ENCODE measurements around the gene MYCN.
"Not testable (repeated sequence)": the region's sequence is repeated elsewhere in the genome, so short reads cannot be mapped to it uniquely, and the experiment has no call there.

MYCN gene

GRCh38 chr2:15912203-15912602 is 28.1 kb upstream of the MYCN start:
- H3K79me2 ChIP-seq (ENCODE audit: insufficient read depth, low read length), result no peaks in the 10 kb centered on the region
- H3K4me3 ChIP-seq (ENCODE audit: low read depth, low read length, poor library complexity, severe bottlenecking), result no peak overlapping the region
- H3K4me1 ChIP-seq (ENCODE audit: insufficient read depth, low read length, severe bottlenecking), result no peaks in the 10 kb centered on the region
- H2AFZ ChIP-seq (ENCODE audit: low read length), result no peak overlapping the region
- H3K9me2 ChIP-seq (ENCODE audit: low read depth, low read length), result no peaks in the 10 kb centered on the region
- no peaks in the 10 kb centered on the region for H3F3A ChIP-seq (ENCODE audit: insufficient read depth, low read length)
- no peaks in the 10 kb centered on the region for H3K9me3 ChIP-seq (ENCODE audit: low read length)
- no peak overlapping the region for H3K27ac ChIP-seq (ENCODE audit: low read depth, low read length, poor library complexity, severe bottlenecking)
- H4K20me1 ChIP-seq (ENCODE audit: insufficient read depth, low read length), result no peaks in the 10 kb centered on the region
- no peak overlapping the region for H3K4me2 ChIP-seq (ENCODE audit: low read length)
- H3K36me3 ChIP-seq (ENCODE audit: insufficient read depth, low read length), result no peaks in the 10 kb centered on the region
- TF ChIP-seq CTCF (IDR thresholded peaks at IDR 0.05; ENCODE audit: low read length) (no peak), EZH2 (IDR thresholded peaks at IDR 0.05; ENCODE audit: borderline replicate concordance, low read length) (no peak)
- no peak overlapping the region for H3K9ac ChIP-seq (ENCODE audit: low read length)
- no peaks in the 10 kb centered on the region for H3K27me3 ChIP-seq (ENCODE audit: insufficient read depth, low read length)

GRCh38 chr2:15913146-15913545 is 27.2 kb upstream of the MYCN start:
- no peak overlapping the region for H3K9ac ChIP-seq (ENCODE audit: low read length)
- H3K79me2 ChIP-seq (ENCODE audit: insufficient read depth, low read length), result no peaks in the 10 kb centered on the region
- H3K9me2 ChIP-seq (ENCODE audit: low read depth, low read length), result no peaks in the 10 kb centered on the region
- no peak overlapping the region for H2AFZ ChIP-seq (ENCODE audit: low read length)
- no peaks in the 10 kb centered on the region for H3K36me3 ChIP-seq (ENCODE audit: insufficient read depth, low read length)
- no peaks in the 10 kb centered on the region for H3K9me3 ChIP-seq (ENCODE audit: low read length)
- H3F3A ChIP-seq (ENCODE audit: insufficient read depth, low read length), result no peaks in the 10 kb centered on the region
- no peaks in the 10 kb centered on the region for H4K20me1 ChIP-seq (ENCODE audit: insufficient read depth, low read length)
- no peak overlapping the region for H3K27ac ChIP-seq (ENCODE audit: low read depth, low read length, poor library complexity, severe bottlenecking)
- no peak overlapping the region for H3K4me3 ChIP-seq (ENCODE audit: low read depth, low read length, poor library complexity, severe bottlenecking)
- no peaks in the 10 kb centered on the region for H3K27me3 ChIP-seq (ENCODE audit: insufficient read depth, low read length)
- no peaks in the 10 kb centered on the region for H3K4me1 ChIP-seq (ENCODE audit: insufficient read depth, low read length, severe bottlenecking)
- H3K4me2 ChIP-seq (ENCODE audit: low read length), result no peak overlapping the region
- TF ChIP-seq EZH2 (IDR thresholded peaks at IDR 0.05; ENCODE audit: borderline replicate concordance, low read length), result no peak
- no peak for TF ChIP-seq CTCF (IDR thresholded peaks at IDR 0.05; ENCODE audit: low read length)

- Histone ChIP-seq H3K4me2 (ENCODE audit: low read length) (no peak overlapping the region), H3K4me3 (ENCODE audit: low read depth, low read length, poor library complexity, severe bottlenecking) (no peak overlapping the region), H3K27me3 (ENCODE audit: insufficient read depth, low read length) (no peaks in the 10 kb centered on the region), H3K4me1 (ENCODE audit: insufficient read depth, low read length, severe bottlenecking) (no peaks in the 10 kb centered on the region), H3K9me2 (ENCODE audit: low read depth, low read length) (no peaks in the 10 kb centered on the region), H3F3A (ENCODE audit: insufficient read depth, low read length) (no peaks in the 10 kb centered on the region), H4K20me1 (ENCODE audit: insufficient read depth, low read length) (no peaks in the 10 kb centered on the region), H3K27ac (ENCODE audit: low read depth, low read length, poor library complexity, severe bottlenecking) (no peak overlapping the region), H3K9me3 (ENCODE audit: low read length) (no peaks in the 10 kb centered on the region), H3K36me3 (ENCODE audit: insufficient read depth, low read length) (no peaks in the 10 kb centered on the region), H3K79me2 (ENCODE audit: insufficient read depth, low read length) (no peaks in the 10 kb centered on the region), H2AFZ (ENCODE audit: low read length) (no peak overlapping the region), H3K9ac (ENCODE audit: low read length) (no peak overlapping the region)
- TF ChIP-seq EZH2 (IDR thresholded peaks at IDR 0.05; ENCODE audit: borderline replicate concordance, low read length) (no peak), CTCF (IDR thresholded peaks at IDR 0.05; ENCODE audit: low read length) (no peak)
These were observed 25.6 kb upstream of the MYCN start for GRCh38 chr2:15914596-15915385.

GRCh38 chr2:15915546-15915945 is 24.8 kb upstream of the MYCN start:
- not testable (repeated sequence) for H3K4me1 ChIP-seq (ENCODE audit: insufficient read depth, low read length, severe bottlenecking); H3K9me3 ChIP-seq (ENCODE audit: low read length); H3K27me3 ChIP-seq (ENCODE audit: insufficient read depth, low read length); H3F3A ChIP-seq (ENCODE audit: insufficient read depth, low read length); H3K9ac ChIP-seq (ENCODE audit: low read length); H2AFZ ChIP-seq (ENCODE audit: low read length); H3K4me2 ChIP-seq (ENCODE audit: low read length); H4K20me1 ChIP-seq (ENCODE audit: insufficient read depth, low read length); H3K27ac ChIP-seq (ENCODE audit: low read depth, low read length, poor library complexity, severe bottlenecking); H3K4me3 ChIP-seq (ENCODE audit: low read depth, low read length, poor library complexity, severe bottlenecking); H3K9me2 ChIP-seq (ENCODE audit: low read depth, low read length); H3K36me3 ChIP-seq (ENCODE audit: insufficient read depth, low read length); H3K79me2 ChIP-seq (ENCODE audit: insufficient read depth, low read length)

Data from OCI-LY1 (cell line).